ENCODE data around the gene GJB5.

The GJB5 gene

GRCh38 chr1:34800214-34800613, 45.4 kb downstream of the GJB5 start:
- H3K79me2 ChIP-seq (ENCODE audit: control insufficient read depth, low read length): no peaks in the 10 kb centered on the region
- H3K36me3 ChIP-seq (ENCODE audit: control insufficient read depth, low read length): no peaks in the 10 kb centered on the region
- no peaks in the 10 kb centered on the region for H3F3A ChIP-seq (ENCODE audit: control insufficient read depth, insufficient read depth)
- no peak overlapping the region for H3K27ac ChIP-seq (ENCODE audit: low read depth, low read length)
- H3K4me2 ChIP-seq (ENCODE audit: low read length): no peak overlapping the region
- no peaks in the 10 kb centered on the region for H4K20me1 ChIP-seq (ENCODE audit: control insufficient read depth, insufficient read depth, low read depth, low read length)
- no peaks in the 10 kb centered on the region for H3K27me3 ChIP-seq (ENCODE audit: control insufficient read depth, low read length)
- H3K9me2 ChIP-seq (replicated peaks; ENCODE audit: control insufficient read depth, low read length): no peaks in the 10 kb centered on the region
- H3K4me1 ChIP-seq (ENCODE audit: control insufficient read depth, low read length): no peaks in the 10 kb centered on the region
- TF ChIP-seq CTCF (IDR thresholded peaks at IDR 0.05; ENCODE audit: low read depth, low read length, poor library complexity, severe bottlenecking): no peak
- TF ChIP-seq EZH2phosphoT487 (IDR thresholded peaks at IDR 0.05; ENCODE audit: borderline replicate concordance, low read length): no peak
- no peak overlapping the region for H3K4me3 ChIP-seq (ENCODE audit: low read length)
- H3K9me3 ChIP-seq (ENCODE audit: control insufficient read depth, insufficient read depth, low read length): no peaks in the 10 kb centered on the region

- Histone ChIP-seq H3K4me2 (ENCODE audit: low read length) (no peak overlapping the region), H3K27ac (ENCODE audit: low read depth, low read length) (no peak overlapping the region), H3K4me1 (ENCODE audit: control insufficient read depth, low read length) (no peaks in the 10 kb centered on the region), H3K36me3 (ENCODE audit: control insufficient read depth, low read length) (no peaks in the 10 kb centered on the region), H3K27me3 (ENCODE audit: control insufficient read depth, low read length) (no peaks in the 10 kb centered on the region), H3F3A (ENCODE audit: control insufficient read depth, insufficient read depth) (no peaks in the 10 kb centered on the region), H3K79me2 (ENCODE audit: control insufficient read depth, low read length) (no peaks in the 10 kb centered on the region), H3K9me2 (replicated peaks; ENCODE audit: control insufficient read depth, low read length) (no peaks in the 10 kb centered on the region), H4K20me1 (ENCODE audit: control insufficient read depth, insufficient read depth, low read depth, low read length) (no peaks in the 10 kb centered on the region), H3K4me3 (ENCODE audit: low read length) (no peak overlapping the region), H3K9me3 (ENCODE audit: control insufficient read depth, insufficient read depth, low read length) (no peaks in the 10 kb centered on the region)
- TF ChIP-seq CTCF (IDR thresholded peaks at IDR 0.05; ENCODE audit: low read depth, low read length, poor library complexity, severe bottlenecking) (no peak), EZH2phosphoT487 (IDR thresholded peaks at IDR 0.05; ENCODE audit: borderline replicate concordance, low read length) (no peak)
Measured at GRCh38 chr1:34803770-34804169, 48.9 kb downstream of the GJB5 start.

- Histone ChIP-seq H3K9me3 (ENCODE audit: control insufficient read depth, insufficient read depth, low read length) (no peaks in the 10 kb centered on the region), H4K20me1 (ENCODE audit: control insufficient read depth, insufficient read depth, low read depth, low read length) (no peaks in the 10 kb centered on the region), H3K79me2 (ENCODE audit: control insufficient read depth, low read length) (no peaks in the 10 kb centered on the region), H3K9me2 (replicated peaks; ENCODE audit: control insufficient read depth, low read length) (no peaks in the 10 kb centered on the region), H3K27ac (ENCODE audit: low read depth, low read length) (no peak overlapping the region), H3F3A (ENCODE audit: control insufficient read depth, insufficient read depth) (no peaks in the 10 kb centered on the region), H3K27me3 (ENCODE audit: control insufficient read depth, low read length) (no peaks in the 10 kb centered on the region), H3K4me1 (ENCODE audit: control insufficient read depth, low read length) (no peaks in the 10 kb centered on the region), H3K4me3 (ENCODE audit: low read length) (no peak overlapping the region), H3K4me2 (ENCODE audit: low read length) (no peak overlapping the region), H3K36me3 (ENCODE audit: control insufficient read depth, low read length) (no peaks in the 10 kb centered on the region)
- no peak for TF ChIP-seq EZH2phosphoT487 (IDR thresholded peaks at IDR 0.05; ENCODE audit: borderline replicate concordance, low read length)
- TF ChIP-seq CTCF (IDR thresholded peaks at IDR 0.05; ENCODE audit: low read depth, low read length, poor library complexity, severe bottlenecking): no peak
Measured at GRCh38 chr1:34806396-34806795, 51.5 kb downstream of the GJB5 start.
